HG03064 (cell line): ENCODE measurements around the gene STON1.
"Not testable (repeated sequence)": the region's sequence is repeated elsewhere in the genome, so short reads cannot be mapped to it uniquely, and the experiment has no call there.

Experiments used
- ATAC-seq: cut with Tn5 transposase; IDR thresholded peaks from one replicate; pipeline ENCODE4 v1.9.1; 2021; ENCODE audit warnings: low read depth; ENCODE audit not compliant: unreplicated experiment

Gene STON1

DNA sequence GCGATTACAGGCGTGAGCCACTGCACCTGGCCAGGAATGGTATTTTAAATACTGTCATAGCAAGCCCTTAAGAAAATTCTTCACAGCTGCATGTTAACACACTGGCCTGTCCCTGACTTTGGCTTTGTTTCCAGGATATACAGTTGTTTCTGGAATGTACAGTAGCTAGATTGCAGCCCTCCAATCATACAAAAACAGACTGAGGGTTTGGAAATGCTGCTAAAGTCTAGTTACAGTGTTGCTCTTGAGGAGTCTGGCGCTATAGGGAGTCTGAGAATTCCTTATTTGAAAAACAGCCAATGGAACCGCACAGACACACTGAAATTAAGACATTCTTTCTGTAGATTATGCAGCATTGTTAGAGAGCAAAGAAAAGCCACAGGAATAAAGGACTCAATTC lies 37.7 kb downstream of the STON1 start:
- ATAC-seq, result no peak

DNA sequence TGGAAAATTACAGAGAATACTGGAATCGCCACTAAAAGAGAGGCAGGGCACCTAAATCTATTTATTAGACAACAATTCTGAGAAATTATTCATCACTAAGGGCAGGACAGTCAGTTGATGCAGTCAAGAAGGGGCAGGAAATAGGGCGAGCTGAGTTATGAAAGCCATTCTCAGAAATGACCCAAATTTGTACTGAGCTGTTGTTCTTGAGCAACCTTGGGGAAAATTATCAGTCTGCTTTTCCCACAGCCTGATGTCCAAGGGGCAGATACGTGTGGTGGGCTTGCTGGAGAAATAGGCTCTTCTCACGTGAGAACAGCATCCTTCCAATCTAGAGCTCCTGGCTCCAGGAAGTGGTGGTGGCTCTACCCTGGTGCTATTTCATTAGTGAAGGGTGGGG lies 38.6 kb downstream of the STON1 start:
- no peak for ATAC-seq

DNA sequence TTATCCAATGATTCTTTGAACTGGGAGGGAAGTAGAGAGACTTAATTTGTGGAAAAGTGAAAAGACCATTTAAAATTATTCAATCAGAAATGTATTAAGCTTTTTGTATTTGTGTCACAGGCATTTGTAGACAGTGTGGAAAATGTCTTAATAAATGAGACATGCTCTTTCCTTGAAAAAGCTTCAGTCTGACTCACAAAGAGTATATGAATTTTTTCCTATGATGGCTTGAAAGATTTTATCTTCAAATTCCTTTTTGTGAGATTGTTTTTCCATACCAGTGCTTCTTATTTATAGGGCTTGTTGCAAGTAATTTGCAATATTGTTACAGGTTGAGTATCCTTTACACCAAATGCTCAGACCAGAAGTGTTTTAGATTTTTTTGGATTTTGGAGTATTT lies 39.5 kb downstream of the STON1 start:
- no peak for ATAC-seq

DNA sequence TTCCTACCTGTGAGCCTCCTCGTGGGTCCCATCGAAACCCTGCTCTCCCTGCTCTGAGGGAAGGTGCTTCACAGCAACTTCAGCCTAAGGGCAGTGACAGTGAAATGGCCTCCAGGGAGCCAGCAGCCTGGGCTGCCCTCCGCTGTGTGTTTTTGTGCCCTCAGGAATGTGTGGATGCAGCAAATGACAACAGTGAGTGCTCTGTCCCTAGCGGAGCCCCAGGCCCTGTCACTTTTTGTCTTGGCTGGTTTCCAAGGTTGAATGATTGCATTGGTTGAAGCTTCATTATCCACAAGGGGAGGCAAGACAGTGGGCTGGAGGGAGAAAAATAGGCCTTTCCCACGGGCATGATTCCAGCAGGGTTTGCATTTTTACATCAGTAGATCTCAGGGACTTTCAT lies 42.9 kb downstream of the STON1 start:
- no peak for ATAC-seq

DNA sequence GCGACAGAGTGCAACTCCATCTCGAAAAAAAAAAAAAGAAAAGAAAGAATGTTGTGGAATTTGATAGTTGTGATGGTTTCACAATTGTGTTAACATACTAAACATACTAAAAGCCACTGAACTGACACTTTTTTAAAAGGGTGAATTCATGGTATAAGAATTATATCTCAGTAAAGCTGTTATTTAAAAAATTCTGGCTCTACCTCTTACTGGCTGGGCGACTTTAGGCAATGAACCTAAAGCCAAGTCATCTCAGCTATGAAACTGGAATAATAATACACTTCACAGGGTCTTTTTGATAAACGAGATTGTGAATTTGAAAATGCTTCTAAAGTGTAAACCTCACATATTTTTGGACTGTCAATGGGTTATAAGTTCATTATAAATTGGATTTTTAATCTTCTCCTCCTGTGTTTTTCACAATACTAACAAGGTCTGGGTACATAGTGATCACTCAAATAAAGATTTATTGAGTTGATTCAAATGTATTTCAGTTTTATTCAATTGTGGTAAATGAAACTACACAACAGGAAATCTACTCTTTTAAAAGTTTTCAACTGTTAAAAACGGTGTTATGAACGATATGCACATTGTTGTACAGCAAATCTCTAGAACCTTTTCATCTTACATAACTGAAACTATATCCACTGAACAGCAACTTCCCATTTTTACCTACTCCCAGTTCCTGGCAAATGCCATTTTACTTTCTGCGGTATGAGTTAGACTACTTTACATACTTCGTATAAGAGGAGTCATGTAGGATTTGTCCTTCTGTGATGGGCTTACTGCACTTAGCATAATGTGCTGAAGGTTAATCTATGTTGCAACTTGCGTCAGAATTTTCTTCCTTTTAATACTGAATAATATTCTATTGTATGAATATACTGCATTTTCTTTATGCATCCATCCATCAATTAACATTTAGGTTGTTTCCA lies 44.7 kb downstream of the STON1 start:
- no peak for ATAC-seq

DNA sequence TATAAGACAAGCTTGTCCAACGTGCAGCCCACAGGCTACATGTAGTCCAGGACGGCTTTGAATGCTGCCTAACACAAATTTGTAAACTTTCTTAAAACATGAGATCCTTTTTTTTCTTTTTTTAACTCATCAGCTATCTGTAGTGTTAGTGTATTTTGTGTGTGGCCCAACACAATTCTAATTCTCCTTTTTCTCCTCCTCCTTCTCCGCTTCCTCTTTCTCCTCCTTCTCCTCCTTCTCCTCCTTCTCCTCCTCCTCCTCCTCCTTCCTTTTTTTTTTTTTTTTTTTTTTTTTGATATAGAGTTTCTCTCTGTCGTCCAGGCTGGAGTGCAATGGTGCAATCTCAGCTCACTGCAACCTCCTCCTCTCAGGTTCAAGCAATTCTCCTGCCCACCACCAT lies 48.4 kb downstream of the STON1 start:
- no peak for ATAC-seq

DNA sequence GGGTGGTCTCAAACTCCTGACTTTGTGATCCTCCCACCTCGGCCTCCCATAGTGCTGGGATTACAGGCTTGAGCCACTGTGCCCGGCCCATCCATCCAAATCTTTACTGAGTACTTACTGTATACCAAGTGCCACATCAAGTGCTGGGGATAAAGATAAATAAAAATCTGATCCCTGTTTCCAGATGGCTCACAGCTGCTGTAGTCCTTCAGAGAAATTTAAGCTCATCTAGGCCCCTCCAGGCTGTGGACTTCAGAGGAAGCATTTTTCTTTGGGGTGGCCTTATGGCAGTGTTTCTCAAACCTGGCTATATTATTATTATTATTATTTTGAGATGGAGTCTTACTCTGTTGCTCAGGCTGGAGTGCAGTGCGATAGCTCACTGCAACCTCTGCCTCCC lies 54.0 kb downstream of the STON1 start:
- ATAC-seq, result no peak

DNA sequence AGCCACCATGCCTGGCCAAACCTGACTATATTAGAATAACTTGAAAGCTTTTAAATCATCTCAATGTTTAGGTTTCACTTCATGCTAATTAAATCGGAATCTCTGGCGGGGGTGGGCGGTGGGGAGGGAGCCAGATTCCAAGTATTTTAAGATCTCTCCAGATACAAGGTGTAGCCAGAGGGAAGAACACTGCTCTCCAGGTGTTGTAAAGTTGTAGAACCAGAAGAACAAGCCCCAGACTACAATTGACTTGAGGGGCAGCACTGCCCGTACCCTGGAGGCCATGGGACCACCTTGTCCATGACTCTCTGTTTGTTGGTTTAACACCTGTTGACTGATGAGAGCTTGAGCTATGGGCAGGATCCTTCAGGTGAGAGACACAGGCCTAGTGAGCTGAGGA lies 54.6 kb downstream of the STON1 start:
- ATAC-seq, result no peak

DNA sequence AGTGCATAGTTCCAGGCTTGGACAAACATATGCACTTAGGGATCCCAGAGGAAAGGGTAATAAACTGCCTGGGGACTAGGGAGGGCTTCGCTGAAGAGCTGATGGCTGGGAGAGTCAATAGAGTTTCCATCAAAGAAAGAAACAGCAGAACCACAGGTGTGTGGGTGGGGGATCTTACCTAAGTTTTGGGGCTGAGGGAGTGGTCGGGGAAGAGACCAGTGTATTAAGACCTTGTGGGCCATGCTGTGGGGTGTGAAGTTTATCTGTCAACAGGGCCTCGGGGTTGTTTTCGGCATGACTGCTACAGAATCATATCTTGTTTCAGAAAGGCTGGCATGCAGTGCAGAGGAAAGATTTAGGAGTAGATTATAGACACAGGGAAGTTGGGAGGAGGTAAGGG lies 56.5 kb downstream of the STON1 start:
- no peak for ATAC-seq

DNA sequence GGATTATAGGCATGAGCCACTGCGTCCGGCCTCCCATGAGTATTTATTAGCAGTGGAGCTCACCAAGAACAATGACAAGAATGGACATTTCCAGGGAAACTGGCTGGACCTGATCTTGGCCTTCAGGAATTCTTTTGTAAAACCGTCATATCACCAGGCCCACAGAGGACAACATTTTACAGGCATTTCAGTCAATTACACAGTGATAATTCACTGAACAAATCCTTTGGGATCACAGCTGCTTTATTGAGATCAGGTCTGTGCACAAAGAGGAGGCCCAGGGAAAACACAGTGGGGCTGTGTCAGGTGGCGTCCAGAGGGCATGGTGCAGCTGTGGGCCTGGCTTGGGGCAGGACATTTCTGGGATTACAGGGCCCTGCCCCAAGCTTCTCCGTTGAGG lies 57.6 kb downstream of the STON1 start:
- ATAC-seq, result no peak

DNA sequence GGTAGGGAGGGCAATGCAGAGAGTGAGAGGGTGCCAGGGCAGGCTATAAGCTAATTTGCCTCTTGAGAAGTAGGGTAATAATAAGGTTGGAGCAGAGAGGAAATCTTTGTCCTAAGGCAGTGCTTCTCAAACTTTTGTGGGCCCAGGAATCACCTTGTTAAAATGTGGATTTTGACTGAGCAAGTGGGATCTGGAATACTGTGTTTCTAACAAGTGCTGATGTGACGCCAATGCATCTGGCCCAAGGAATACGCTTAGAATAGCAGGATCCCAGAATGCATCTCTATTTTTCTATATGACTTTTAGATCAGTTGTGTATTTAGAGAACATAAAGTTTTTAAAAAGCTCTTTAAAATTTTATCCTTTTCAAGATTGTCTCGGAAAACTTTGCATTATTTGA lies 58.0 kb downstream of the STON1 start:
- ATAC-seq, result no peak

DNA sequence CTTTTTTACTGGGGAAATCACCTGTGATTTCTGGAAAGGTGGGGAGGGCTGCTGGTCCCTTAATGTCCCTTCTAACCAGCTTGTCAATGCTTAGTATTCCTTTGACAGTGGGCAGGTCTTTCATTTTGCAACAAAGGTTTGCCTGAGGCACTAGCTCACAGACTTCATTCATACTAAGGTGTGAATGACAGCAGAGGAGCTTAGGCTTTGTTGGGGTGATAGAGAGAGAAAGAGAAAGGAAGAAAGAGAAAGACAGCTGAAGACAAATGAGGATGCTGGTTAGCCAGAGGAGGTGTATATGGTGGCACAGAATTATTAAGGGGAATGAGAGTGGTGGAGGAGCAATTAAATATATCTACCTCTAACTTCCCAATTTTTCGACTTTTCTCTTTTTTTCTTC lies 58.8 kb downstream of the STON1 start:
- ATAC-seq, result no peak

DNA sequence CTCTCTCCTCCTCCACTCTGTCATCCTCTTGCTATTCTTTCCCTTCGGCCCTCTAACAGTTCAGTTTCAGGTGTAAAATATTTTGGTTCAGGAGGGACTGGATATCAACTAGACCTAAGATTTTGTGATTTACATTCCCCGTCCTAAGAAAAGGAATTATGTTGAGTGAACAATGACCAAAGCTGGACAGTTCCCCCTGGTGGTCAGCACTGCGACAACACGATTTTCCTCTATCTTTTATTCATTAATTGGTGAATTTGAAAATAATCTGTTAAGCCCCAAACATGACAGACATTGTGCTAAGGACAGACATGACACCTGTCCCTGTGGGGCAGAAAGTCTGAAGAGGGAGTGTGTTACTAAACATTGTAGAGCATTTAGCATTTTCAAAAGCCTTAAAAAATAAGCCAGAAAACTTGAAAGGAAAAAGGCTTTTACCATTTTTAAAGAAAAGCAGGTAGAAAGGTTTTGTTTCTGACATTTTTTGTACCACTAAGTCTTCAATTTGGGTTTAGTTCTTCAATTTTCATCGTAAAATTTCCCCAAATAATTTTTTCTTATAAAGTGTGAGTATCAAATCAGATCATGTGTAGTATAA lies 59.3 kb downstream of the STON1 start:
- no peak for ATAC-seq

DNA sequence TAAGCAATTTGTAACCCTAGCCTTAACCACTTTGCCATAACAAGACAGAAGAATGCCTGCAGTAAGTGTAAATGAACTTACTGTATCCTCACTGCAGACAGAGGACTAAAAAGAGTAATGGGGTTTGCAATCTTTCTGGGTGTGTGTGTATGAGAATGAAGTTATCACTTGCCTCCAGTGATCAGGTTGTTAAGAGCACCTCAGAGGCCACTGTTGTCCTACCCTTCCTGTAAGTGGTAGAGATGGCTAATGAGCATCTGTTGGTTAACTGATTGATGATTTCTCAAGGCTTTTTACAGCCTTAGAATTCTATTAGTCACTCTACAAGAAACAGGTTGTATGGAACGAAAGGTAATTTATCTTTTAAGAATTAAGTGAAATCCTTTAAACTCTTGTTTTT lies 60.1 kb downstream of the STON1 start:
- ATAC-seq, result no peak

DNA sequence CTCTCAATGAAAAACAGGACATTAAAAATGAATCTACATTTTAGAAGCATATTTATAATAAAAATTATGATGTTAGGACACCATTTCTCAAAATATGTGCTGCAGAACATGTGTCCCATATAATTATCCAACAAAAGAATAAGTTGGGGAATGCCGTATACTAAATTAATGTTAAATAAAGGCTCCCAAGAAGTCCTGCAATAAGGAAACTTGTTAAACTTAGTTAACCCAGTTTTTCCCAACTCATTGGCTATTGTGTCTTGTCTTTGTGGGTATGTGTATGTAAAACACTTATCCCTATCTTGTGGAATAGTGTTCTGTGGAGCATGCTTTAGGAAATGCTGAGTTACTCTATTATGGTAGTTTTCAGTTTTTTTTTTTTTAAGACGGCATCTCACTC lies 62.1 kb downstream of the STON1 start:
- ATAC-seq, result no peak

DNA sequence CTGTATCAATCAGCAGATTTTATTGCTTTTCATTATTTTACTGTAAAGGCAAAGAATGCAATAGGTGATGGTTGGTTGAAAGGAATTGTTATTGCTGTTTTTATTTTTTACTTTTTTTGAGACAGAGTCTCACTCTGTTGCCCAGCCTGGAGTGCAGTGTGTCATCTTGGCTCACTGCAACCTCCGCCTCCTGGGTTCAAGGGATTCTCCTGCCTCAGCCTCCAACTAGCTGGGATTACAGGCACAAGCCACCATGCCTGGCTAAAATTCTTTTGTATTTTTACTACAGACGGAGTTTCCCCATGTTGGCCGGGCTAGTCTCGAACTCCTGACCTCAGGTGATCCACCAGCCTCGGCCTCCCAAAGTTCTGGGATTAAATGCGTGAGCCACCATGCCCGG lies 66.8 kb downstream of the STON1 start:
- not testable (repeated sequence) for ATAC-seq

DNA sequence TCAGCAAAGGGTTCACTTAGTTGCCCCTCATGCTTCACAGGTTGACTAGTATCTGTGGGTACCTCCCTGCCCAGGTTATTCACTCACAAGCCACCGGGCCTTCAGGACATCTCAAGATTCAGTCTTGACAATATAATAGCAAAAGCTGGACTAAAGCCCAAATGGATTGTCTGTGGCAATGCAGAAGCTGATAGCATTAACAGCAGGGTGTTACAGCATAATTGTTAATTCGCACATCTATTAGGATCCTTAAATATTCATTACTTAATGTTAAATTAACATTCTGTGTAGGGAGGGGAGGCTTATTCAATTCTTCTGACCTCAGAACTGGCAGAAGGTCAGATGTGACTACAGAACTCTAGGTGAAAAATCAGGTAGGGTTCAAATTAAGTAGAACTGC lies 67.5 kb downstream of the STON1 start:
- no peak for ATAC-seq

DNA sequence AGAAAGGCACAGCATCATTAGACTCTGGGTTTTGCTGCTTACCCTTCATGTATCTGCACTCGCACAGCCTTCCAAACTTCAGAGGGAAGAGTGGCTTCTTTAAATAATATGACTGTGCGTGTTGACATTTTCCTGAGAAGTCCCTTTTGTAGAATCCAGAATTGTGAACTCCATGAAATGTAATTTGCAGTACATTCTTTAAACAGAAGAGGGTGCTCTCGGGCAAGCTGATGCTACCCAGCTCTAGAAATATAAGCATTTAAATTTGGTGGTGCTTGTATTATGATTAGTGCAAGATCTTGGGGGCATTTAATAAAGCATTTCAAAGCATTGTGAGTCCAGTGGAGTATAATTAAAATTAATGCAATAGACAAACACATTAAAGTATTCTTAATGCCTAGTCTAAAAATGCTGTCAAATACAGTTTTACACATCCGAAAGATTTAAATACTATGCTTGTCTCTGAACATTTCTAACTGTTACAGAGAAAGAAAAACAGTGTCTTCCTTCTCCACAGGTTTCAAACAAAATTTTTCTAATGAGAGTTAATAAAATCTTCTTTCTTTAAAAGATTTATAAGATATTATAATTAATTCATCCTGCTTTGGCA lies 70.4 kb downstream of the STON1 start:
- ATAC-seq, result no peak

DNA sequence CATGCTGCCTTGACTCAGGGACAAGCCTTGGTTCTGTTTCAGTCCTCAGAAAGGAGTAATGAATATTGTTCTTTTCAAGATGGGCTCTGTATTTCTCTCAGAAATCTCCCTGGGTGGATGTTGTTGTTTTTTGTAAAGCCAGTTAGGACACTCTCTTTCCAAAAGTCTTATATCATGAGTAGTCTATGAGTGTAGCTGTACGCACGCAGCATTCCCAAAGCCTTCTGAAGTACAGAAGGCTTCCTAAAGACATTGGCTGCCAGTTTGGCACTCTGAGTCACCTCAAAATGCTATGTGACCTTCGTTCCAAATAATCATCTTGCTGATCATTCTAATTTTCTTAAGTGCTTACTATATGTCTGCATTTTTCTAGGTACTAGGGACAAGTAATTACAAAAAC lies 71.0 kb downstream of the STON1 start:
- no peak for ATAC-seq

DNA sequence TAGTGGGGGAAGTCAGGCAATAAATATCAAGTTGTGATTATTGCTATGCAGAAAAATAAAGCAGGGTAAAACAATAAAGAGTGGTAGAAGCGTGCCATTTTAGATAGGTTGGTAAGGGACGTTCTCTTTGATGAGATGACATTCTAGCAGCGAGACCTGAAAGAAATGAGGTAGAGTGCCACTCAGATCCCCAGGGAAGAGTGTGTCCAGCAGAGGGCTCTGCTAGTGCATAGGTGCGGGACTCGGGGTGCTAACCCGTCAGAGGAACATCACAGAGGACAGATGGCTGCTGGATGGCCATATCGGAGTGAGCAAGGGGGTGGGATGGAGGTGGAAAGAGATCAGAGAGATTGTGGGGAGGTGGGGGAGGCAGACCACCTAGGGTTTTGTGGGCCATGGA lies 71.4 kb downstream of the STON1 start:
- no peak for ATAC-seq

DNA sequence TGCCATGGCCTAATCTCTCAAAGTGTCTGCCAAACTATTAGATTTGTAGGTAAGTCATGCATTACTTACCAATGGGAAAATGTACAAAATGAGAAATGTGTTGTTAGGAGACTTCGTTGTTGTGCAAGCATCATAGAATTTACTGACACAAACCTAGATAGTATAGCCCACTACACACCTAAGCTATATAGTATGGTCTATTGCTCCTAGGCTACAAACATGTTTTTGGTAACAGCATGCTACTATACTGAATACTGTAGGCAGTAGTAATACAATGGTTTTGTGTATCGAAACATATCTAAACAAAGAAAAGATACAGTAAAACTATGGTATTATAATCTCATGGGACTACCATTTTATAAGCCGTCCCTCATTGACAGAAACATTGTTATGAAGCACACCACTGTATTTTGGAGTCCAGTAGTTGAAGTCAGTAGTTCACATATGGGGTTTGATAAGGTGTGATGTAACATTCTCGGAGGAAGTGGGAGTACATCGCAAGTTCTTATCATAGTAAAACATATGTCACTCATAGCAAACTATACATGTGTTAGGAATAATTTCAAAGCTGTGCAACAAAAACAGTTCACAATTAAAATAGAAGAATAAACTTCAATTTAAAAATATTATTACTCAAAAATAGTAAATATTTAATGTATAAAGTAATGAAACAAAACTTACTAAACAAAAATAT lies 75.7 kb downstream of the STON1 start:
- ATAC-seq, result no peak
